HT-29 (cell line): ENCODE data around the gene TTN. TPM values are rescaled to one million over a fixed set of nuclear protein-coding genes. Genes with fewer than 3 reads are reported as not detected.

ENCODE experiments used
- DNase-seq: peaks from one replicate; pipeline ENCODE4 v3.0.0-alpha.2; 2015; ENCODE audit warnings: low spot score
- total RNA-seq: library from RNA; depleted of rRNA; stranded (reverse); fragments of >200 nt; shearing (Covaris generic); gene quantifications from 2 replicates; pipeline ENCODE4 v1.2.3, GENCODE V29; 2014; rRNA removed

Gene TTN
- total RNA-seq, 1 experiment from 2014 or later, result under 0.01 TPM

GRCh38 chr2:178496049-178496448 is 311.2 kb downstream of the TTN start:
- DNase-seq, result no peak

- DNase-seq, result no peak
Measured at GRCh38 chr2:178491612-178492011, 315.6 kb downstream of the TTN start.

GRCh38 chr2:178485356-178485755 is 321.9 kb downstream of the TTN start:
- DNase-seq, result no peak

DNA sequence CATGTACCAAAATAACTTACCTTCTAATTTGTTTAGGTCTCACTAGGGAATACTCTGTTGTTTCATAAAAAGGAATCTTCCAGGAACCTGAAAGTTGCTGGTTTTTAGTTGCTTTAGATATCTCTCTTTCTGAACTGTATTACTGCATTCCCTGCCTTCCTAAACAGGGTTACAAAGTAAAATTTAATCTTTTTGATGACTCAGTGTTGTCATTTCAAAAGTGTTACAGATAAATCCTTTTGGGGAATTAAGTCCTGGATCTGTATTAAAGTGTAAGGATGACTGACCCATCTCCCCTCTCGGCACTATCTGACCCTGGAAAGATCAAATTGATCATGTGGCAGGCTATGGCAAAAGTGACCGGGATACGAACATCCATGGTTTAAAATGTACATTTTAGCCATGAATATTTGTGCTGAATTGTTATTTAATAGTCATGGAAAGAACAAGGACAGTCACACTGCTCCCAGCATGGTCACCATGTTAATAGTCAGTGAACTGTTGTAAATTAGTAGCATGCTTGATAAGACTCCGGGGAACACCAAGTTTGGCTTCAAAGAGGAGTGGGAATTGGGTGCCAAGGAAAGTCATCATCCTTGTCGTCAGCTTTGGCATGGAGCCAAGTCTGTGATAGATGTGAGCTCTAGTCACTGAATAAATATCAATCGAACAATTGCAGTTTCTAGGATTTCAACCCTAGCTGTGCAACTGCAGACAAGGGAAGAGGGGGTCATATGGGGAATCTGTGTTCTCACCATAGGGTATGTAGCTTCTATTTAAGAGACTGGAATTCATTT is 322.8 kb downstream of the TTN start:
- DNase-seq, result peak; percentile 49

DNA sequence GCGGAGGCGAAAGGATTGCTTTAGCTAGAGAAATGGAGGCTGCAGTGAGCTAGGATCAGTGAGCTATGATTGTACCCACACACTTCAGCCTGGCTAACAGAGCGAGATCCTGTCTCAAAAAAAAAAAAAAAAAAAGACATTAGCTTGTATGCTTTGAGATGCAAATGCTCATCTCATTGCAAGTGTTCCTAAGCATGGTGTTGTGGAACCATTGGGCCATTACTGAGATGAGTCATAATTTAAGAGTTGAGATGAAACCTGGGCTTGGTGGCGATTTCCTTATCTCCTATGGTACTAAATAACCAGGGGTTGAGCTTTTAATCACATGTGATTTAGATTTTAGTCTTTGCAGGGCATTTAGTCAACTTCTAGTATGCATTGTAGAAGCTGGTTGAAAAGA is 324.8 kb downstream of the TTN start:
- DNase-seq, result no peak

- DNase-seq, result peak; percentile 90
Measured at GRCh38 chr2:178480227-178481181, 326.7 kb downstream of the TTN start, which contains the start of gene PLEKHA3. Gene PLEKHA3, plus strand, starts transcription at chr2:178480457. Its CDS starts 413 bp downstream, at chr2:178480870.

DNA sequence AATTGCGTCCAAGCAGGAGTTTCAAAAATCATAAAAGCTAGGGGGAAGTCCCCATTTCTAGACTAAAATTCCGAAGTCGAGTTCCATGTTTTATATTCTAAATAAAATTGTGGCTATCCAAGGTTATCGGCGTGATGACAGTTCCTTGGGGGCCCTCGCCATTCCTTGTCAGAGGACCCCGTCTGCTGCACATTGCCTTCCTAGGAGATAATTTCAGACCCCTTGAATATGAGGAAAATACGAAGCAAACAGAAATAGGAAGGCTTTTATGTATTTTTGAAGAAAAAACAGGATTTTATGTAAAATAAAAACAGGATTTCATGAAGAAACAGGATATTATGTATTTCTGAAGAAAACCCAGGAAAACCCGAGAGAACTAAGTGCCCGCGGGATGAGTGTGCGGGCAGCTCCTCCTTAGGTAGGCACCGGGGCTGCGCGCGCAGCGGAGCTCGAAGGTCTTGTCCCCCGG is 327.4 kb downstream of the TTN start:
- peak; percentile 5 for DNase-seq

- DNase-seq, result no peak
Measured at GRCh38 chr2:178479275-178479616, 328.0 kb downstream of the TTN start.

DNA sequence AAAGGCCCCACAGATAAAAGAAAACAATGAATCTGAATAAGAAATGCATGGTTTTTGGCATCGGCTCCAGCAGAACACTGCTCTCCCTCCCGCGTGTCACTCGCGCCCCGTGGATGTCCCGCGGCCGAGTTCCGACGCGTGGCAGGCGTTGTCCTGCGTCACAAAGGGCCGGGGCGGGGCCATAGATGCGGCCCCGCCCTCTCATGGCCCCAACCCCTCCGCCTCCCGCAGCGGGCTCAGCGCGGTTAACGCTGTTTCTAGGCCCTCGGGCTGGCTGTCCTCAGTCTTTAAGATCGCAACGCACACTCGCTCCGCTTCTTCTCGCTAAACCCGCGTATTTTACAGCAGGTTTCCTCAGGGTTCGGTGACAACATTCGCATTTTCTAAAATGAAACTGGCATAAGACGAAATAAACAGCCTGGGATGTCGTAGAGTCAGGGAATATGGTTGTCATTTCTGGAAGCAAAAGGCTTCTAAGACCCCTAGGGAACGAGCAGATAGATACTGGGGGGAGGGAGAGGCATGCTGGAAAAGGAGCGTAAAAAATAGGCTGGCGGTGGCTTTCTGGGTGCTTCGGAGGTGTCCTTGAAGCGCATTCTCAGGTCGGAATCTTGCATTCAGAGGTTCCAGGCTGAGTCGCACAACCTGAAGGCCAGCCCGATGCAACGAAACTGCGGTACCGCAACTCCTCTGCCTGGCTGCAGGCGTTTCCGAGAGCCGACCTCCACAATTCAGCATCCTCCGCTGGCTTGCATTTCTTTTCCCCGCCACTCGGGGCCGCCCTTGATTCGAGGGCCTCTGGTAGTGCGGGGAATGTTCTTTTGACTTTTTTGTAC is 328.6 kb downstream of the TTN start, which contains the start of gene FKBP7:
Gene FKBP7, minus strand, starts transcription at position 162 of the 836 bp plus-strand sequence. Its CDS starts 101 bp downstream, at position 61.
- DNase-seq, result peak; percentile 76

DNA sequence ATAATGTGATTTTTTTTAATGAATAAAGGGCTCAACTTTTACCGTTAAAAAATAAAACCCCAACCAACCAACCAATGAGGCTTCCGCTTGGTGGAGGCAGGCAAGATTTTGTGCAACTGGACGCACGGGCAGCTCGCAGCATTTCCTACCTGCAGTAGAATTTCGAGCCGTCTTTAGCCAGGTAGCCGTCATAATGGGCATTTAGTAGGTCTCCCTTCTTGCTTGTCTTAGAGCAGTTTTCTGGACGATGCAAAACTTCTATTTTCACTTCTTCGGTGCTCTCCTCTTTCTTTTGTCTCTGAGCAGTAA is 329.1 kb downstream of the TTN start:
- DNase-seq, result no peak

GRCh38 chr2:178477443-178478129 is 329.6 kb downstream of the TTN start:
- DNase-seq, result no peak

DNA sequence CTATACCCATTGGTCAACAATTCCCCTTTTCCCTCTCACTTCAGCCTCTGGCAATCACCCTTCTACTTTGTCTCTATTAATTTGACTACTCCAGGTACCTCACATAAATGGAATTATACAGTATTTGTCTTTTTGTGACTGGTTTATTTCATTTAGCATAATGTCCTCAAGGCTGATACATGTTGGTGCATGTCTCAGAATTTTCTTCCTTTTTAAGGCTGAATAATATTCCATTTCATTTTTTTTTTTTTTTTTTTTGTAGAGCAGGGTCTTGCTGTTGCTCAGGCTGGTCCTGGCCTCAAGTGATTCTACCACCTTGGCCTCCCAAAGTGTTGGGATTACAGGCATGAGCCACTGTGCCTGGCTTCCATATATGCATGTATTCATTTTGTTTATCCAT is 330.7 kb downstream of the TTN start:
- no peak for DNase-seq

Other genes with a start within 250 kb of the TTN start
- gene CCDC141, start 242.7 kb upstream of the TTN start, total RNA-seq, result 0.05 TPM in 1 of 2 replicates, not detected in the other